ENCODE data around the gene XCR1. TPM values are rescaled to one million over a fixed set of nuclear protein-coding genes. Genes with fewer than 3 reads are reported as not detected.

XCR1 gene
- total RNA-seq, 1 donor, result not detected

DNA sequence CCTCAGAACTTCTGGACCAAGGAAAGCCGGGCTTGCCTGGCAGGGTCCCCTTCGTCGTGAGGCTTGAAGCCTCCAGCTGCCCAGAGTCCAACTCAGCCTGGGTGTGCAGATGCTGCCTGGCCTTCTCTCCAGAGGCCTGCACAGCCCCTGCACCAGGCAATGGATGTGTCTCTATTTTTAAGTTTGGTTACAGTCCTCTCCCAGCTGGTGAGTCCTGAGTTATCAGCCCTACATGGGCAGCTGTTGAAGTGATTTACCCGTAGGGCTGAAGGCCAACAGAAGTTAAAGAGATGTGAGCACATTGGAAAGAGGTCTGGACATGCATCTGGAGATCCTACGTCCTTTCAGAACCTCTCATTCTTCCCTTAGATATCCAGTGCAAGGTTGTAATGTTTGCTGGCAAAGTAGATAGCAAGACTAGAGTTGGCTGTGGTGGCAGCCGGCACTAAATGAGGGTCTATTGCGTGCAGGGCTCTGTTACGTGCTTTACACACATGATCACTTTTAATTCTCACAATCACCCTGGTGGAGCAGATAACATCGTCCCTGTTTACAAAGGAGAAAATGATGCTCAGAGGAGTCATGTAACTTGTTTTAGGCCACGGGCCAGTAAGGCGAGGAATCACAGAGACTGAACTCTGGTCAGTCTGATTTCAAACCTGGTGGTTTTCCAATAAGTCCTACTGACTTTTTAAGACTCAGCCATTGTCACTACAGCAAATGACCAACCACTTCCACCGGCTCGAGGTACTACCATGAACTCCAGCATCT lies 41.6 kb downstream of the XCR1 start:
- Histone ChIP-seq H4K20me1 (ENCODE audit: insufficient read depth, low read length) (peaks cover 15% of the 10 kb centered on the region), H3K4me3 (ENCODE audit: insufficient read depth, low read length) (no peak overlapping the region), H3K27me3 (ENCODE audit: insufficient read depth, low read length) (no peaks in the 10 kb centered on the region), H2AFZ (ENCODE audit: low read length) (peak overlapping the region; percentile 24), H3K9me3 (ENCODE audit: low read depth, low read length) (no peaks in the 10 kb centered on the region), H3K4me2 (ENCODE audit: insufficient read depth, low read length) (peak overlapping the region; percentile 35), H3K79me2 (ENCODE audit: insufficient read depth, low read length) (peaks cover 38% of the 10 kb centered on the region), H3K4me1 (ENCODE audit: insufficient read depth, low read length) (peaks cover 68% of the 10 kb centered on the region), H3K36me3 (ENCODE audit: insufficient read depth, low read length) (peaks cover 16% of the 10 kb centered on the region), H3K27ac (ENCODE audit: low read depth, low read length) (peak overlapping the region; percentile 90)
- peak; percentile 66 for DNase-seq (ENCODE audit: insufficient read length, low spot score, missing footprints)
- TF ChIP-seq, protein P1, sequence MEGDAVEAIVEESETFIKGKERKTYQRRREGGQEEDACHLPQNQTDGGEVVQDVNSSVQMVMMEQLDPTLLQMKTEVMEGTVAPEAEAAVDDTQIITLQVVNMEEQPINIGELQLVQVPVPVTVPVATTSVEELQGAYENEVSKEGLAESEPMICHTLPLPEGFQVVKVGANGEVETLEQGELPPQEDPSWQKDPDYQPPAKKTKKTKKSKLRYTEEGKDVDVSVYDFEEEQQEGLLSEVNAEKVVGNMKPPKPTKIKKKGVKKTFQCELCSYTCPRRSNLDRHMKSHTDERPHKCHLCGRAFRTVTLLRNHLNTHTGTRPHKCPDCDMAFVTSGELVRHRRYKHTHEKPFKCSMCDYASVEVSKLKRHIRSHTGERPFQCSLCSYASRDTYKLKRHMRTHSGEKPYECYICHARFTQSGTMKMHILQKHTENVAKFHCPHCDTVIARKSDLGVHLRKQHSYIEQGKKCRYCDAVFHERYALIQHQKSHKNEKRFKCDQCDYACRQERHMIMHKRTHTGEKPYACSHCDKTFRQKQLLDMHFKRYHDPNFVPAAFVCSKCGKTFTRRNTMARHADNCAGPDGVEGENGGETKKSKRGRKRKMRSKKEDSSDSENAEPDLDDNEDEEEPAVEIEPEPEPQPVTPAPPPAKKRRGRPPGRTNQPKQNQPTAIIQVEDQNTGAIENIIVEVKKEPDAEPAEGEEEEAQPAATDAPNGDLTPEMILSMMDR (IDR thresholded peaks at IDR 0.05; ENCODE audit: extremely low read depth, low read depth, low read length), result no peak

DNA sequence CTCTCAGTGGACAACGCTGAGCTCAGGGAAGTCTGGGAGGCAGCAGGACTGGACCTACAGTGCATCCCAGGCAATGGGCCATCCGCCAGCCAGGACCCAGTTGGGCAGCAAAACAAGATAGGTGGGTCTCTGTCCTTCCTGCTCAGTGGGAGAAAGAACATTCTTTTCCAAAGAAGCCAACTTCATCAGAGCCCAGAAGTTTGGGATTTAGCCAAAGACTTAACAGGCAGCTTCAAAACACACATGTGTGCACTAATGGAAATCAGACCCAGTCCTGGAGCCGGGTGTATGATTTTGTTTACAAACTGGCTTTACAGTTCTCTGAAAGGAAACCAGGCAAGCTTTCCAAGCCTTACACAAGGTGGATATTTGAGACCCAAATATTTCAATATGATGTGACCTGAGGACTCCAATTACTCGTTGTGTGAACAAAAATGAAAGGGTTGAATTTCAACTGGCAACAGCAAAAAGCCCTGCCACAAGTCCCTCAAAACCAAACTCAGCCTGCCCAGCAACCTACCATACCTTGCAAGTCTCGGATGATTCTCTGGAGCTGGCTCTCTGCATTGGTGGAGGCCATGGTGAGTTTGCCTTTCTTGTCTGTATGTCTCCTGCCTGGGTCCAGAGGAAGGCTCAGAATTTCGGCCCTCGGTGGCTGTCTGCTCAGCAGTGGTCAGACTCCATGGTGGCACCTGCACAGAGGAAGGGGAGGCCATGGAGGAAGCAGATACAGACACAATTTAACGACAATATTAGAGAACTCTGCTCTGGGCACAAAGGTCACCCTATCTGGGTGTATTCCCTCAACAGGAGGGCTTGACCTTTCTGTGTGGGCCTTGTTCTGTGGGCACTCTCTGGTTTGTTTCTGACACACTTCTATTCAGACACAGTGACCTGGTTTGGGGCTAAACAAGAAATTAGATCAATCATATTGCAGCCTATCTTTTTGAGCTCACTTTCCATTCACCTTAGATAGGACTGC lies 42.7 kb downstream of the XCR1 start:
- Histone ChIP-seq H3K4me2 (ENCODE audit: insufficient read depth, low read length) (no peak overlapping the region), H2AFZ (ENCODE audit: low read length) (no peak overlapping the region), H3K4me1 (ENCODE audit: insufficient read depth, low read length) (peaks cover 69% of the 10 kb centered on the region)

DNA sequence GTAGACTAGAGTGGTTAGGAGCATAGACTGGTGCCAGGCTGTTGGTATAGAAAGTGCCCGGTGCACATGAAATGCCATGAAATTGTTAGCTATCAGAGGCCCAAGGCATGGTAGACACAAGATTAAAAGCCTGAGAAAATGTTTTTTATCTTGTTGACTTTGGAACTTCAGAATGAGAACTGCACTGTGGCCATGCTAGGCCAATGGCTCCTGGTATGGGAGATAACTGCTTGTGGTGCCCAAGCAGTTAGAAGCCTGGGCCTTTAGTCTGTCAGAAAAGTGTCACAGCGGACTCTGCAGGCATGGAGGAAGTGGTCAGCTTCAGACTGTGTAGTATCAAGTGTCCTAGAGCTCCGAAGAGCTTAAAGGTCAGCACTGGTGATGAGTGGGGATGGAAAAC lies 43.5 kb downstream of the XCR1 start:
- Histone ChIP-seq H3K4me2 (ENCODE audit: insufficient read depth, low read length) (no peak overlapping the region), H3K79me2 (ENCODE audit: insufficient read depth, low read length) (peaks cover 26% of the 10 kb centered on the region), H3K4me1 (ENCODE audit: insufficient read depth, low read length) (peaks cover 61% of the 10 kb centered on the region), H2AFZ (ENCODE audit: low read length) (no peak overlapping the region), H4K20me1 (ENCODE audit: insufficient read depth, low read length) (peaks cover 15% of the 10 kb centered on the region), H3K9me3 (ENCODE audit: low read depth, low read length) (no peaks in the 10 kb centered on the region), H3K27me3 (ENCODE audit: insufficient read depth, low read length) (no peaks in the 10 kb centered on the region), H3K4me3 (ENCODE audit: insufficient read depth, low read length) (no peak overlapping the region), H3K36me3 (ENCODE audit: insufficient read depth, low read length) (peaks cover 22% of the 10 kb centered on the region), H3K27ac (ENCODE audit: low read depth, low read length) (no peak overlapping the region)
- DNase-seq (ENCODE audit: insufficient read length, low spot score, missing footprints), result peak; percentile 26
- TF ChIP-seq, protein P1 (IDR thresholded peaks at IDR 0.05; ENCODE audit: extremely low read depth, low read depth, low read length), result no peak

More for the DNA sequence above, 42.7 kb downstream of the XCR1 start:
- peaks cover 16% of the 10 kb centered on the region for H3K36me3 ChIP-seq (ENCODE audit: insufficient read depth, low read length)
- peak overlapping the region; percentile 90 for H3K27ac ChIP-seq (ENCODE audit: low read depth, low read length)
- H4K20me1 ChIP-seq (ENCODE audit: insufficient read depth, low read length), result peaks cover 15% of the 10 kb centered on the region
- no peaks in the 10 kb centered on the region for H3K9me3 ChIP-seq (ENCODE audit: low read depth, low read length)
- TF ChIP-seq, protein P1 (IDR thresholded peaks at IDR 0.05; ENCODE audit: extremely low read depth, low read depth, low read length), result no peak
- H3K27me3 ChIP-seq (ENCODE audit: insufficient read depth, low read length), result no peaks in the 10 kb centered on the region
- no peak overlapping the region for H3K4me3 ChIP-seq (ENCODE audit: insufficient read depth, low read length)
- peaks cover 29% of the 10 kb centered on the region for H3K79me2 ChIP-seq (ENCODE audit: insufficient read depth, low read length)
- DNase-seq (ENCODE audit: insufficient read length, low spot score, missing footprints), result peak; percentile 38
